Osteocyte (in vitro differentiated cells): ENCODE measurements around the gene C1orf167. TPM values are rescaled to one million over a fixed set of nuclear protein-coding genes. Genes with fewer than 3 reads are reported as not detected.

Experiments used
- DNase-seq: peaks from one replicate; pipeline ENCODE4 v3.0.0; 2021; ENCODE audit warnings: mixed read lengths; ENCODE audit not compliant: unreplicated experiment; ENCODE audit errors: extremely low spot score
- H3K27ac Mint-ChIP-seq: one replicate; pipeline ENCODE4 v1.8.0; 2021; ENCODE audit warnings: mild to moderate bottlenecking, mixed read lengths; ENCODE audit not compliant: unreplicated experiment
- H3K27me3 Mint-ChIP-seq: one replicate; pipeline ENCODE4 v1.8.0; 2021; ENCODE audit warnings: mixed read lengths; ENCODE audit not compliant: unreplicated experiment
- H3K36me3 Mint-ChIP-seq: one replicate; pipeline ENCODE4 v1.8.0; 2021; ENCODE audit warnings: mixed read lengths; ENCODE audit not compliant: unreplicated experiment
- H3K4me1 Mint-ChIP-seq: one replicate; pipeline ENCODE4 v1.8.0; 2021; ENCODE audit warnings: mixed read lengths; ENCODE audit not compliant: unreplicated experiment
- H3K4me3 Mint-ChIP-seq: one replicate; pipeline ENCODE4 v1.8.0; 2021; ENCODE audit warnings: mild to moderate bottlenecking, moderate library complexity, mixed read lengths; ENCODE audit not compliant: unreplicated experiment
- H3K9me3 Mint-ChIP-seq: one replicate; pipeline ENCODE4 v1.8.0; 2021; ENCODE audit warnings: mixed read lengths; ENCODE audit not compliant: unreplicated experiment
- CTCF ChIP-seq: fragments of 200-600 bp; sonication (generic); IDR thresholded peaks from 2 replicates; pipeline ENCODE4 v1.5.0; 2021; ENCODE audit warnings: antibody characterized with exemption, mild to moderate bottlenecking, moderate library complexity
- total RNA-seq: library from RNA; stranded (reverse); gene quantifications from 2 replicates; pipeline ENCODE4 v1.2.1, GENCODE V29; 2021

The C1orf167 gene
- total RNA-seq, 1 donor from 2014 or later, result not detected

- H3K27me3 Mint-ChIP-seq, result peaks cover 26% of the 10 kb centered on the region
- no peak overlapping the region for H3K4me3 Mint-ChIP-seq
- no peak for TF ChIP-seq CTCF
- peaks cover 5% of the 10 kb centered on the region for H3K4me1 Mint-ChIP-seq
- H3K36me3 Mint-ChIP-seq, result no peaks in the 10 kb centered on the region
- no peak for DNase-seq
- no peaks in the 10 kb centered on the region for H3K9me3 Mint-ChIP-seq
- no peak overlapping the region for H3K27ac Mint-ChIP-seq
These were observed 2.5 kb downstream of the C1orf167 start for GRCh38 chr1:11764519-11764918.

- peaks cover 17% of the 10 kb centered on the region for H3K27me3 Mint-ChIP-seq
- H3K4me3 Mint-ChIP-seq, result no peak overlapping the region
- no peak for DNase-seq
- H3K4me1 Mint-ChIP-seq, result peaks cover 5% of the 10 kb centered on the region
- no peaks in the 10 kb centered on the region for H3K9me3 Mint-ChIP-seq
- no peak for TF ChIP-seq CTCF
- no peak overlapping the region for H3K27ac Mint-ChIP-seq
- H3K36me3 Mint-ChIP-seq, result no peaks in the 10 kb centered on the region
These were observed 3.9 kb downstream of the C1orf167 start for GRCh38 chr1:11765661-11766428.

DNA sequence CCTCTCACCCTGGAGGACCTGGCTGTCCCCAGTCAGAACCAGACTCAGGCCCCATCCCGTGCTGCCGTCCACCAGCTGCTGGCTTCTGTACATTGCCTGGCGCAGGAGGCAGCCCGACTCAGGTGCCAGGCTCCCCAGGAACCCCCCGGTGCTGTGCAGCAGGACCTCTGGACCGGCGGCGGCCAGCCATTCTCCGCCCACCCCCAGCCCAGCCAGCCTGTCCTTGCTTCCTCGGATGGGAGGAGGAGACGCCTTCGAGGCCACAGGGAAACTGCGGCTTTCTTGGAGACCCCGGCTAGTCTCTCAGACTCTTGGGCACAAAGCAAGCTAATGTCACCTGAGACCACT, 4.4 kb downstream of the C1orf167 start:
- Mint-ChIP-seq H3K4me3 (no peak overlapping the region), H3K36me3 (no peaks in the 10 kb centered on the region), H3K27me3 (peaks cover 13% of the 10 kb centered on the region), H3K27ac (no peak overlapping the region), H3K4me1 (peaks cover 5% of the 10 kb centered on the region), H3K9me3 (no peaks in the 10 kb centered on the region)
- no peak for DNase-seq
- no peak for TF ChIP-seq CTCF

- no peaks in the 10 kb centered on the region for H3K36me3 Mint-ChIP-seq
- peaks cover 4% of the 10 kb centered on the region for H3K4me1 Mint-ChIP-seq
- H3K4me3 Mint-ChIP-seq, result no peak overlapping the region
- DNase-seq, result no peak
- TF ChIP-seq CTCF, result no peak
- H3K27me3 Mint-ChIP-seq, result no peaks in the 10 kb centered on the region
- H3K27ac Mint-ChIP-seq, result no peak overlapping the region
- H3K9me3 Mint-ChIP-seq, result no peaks in the 10 kb centered on the region
These were observed 6.1 kb downstream of the C1orf167 start for GRCh38 chr1:11767922-11768704.

DNA sequence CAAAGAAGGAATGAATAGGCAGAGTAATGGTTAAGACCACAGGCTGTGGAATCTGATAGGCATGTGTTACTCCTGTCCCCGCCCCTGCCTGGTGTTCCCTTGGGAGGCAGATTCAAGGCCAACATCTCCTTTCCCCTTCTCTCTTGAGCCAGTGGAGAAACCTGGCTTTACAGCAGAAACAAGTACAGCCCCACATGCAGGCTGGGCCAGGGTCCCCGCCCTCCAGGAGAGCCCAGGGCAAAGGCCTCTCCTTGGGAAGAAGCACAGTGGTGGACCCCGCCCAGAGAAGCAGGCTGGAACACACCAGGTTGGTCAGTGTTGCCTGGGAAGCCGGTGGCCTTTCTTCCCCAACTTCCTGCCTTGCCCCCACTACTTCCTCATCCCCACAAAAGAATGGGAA, 6.8 kb downstream of the C1orf167 start:
- Mint-ChIP-seq H3K27me3 (no peaks in the 10 kb centered on the region), H3K4me1 (peaks cover 4% of the 10 kb centered on the region), H3K4me3 (no peak overlapping the region), H3K27ac (no peak overlapping the region), H3K9me3 (no peaks in the 10 kb centered on the region), H3K36me3 (no peaks in the 10 kb centered on the region)
- DNase-seq, result no peak
- no peak for TF ChIP-seq CTCF
